Measurements from ENCODE around the gene GNAT1.

- TF ChIP-seq FOSL2 (IDR thresholded peaks at IDR 0.05): no peak
- TF ChIP-seq FOSL2 (CRISPR knock-in tag; IDR thresholded peaks at IDR 0.05): no peak
- no peak for TF ChIP-seq BCL3 (IDR thresholded peaks at IDR 0.05)
- no peak for TF ChIP-seq CTCF (IDR thresholded peaks at IDR 0.05)
- no peak for TF ChIP-seq RCOR1 (IDR thresholded peaks at IDR 0.05; ENCODE audit: low read depth, low read length)
- TF ChIP-seq HDAC2 (IDR thresholded peaks at IDR 0.05): no peak
- TF ChIP-seq SMC3 (IDR thresholded peaks at IDR 0.05): no peak
- TF ChIP-seq POLR2A (IDR thresholded peaks at IDR 0.05; ENCODE audit: low read length): no peak
- no peak for TF ChIP-seq RFX5 (IDR thresholded peaks at IDR 0.05)
- TF ChIP-seq EP300 (IDR thresholded peaks at IDR 0.05): no peak
- no peak for TF ChIP-seq JUNB (IDR thresholded peaks at IDR 0.05)
- no peak for TF ChIP-seq RNF2 (IDR thresholded peaks at IDR 0.05; ENCODE audit: borderline replicate concordance, low read depth)
These were observed 44.0 kb upstream of the GNAT1 start for GRCh38 chr3:50147447-50147846.
